ENCODE data around the gene NFAT5.

The NFAT5 gene

GRCh38 chr16:69647020-69647419, 81.3 kb downstream of the NFAT5 start:
- no peak for DNase-seq

GRCh38 chr16:69651217-69651616, 85.5 kb downstream of the NFAT5 start:
- DNase-seq: no peak

- DNase-seq: no peak
Observed at GRCh38 chr16:69654280-69654931, 88.6 kb downstream of the NFAT5 start.

GRCh38 chr16:69660166-69660565, 94.4 kb downstream of the NFAT5 start:
- no peak for DNase-seq

- no peak for DNase-seq
Observed at GRCh38 chr16:69662901-69663300, 97.1 kb downstream of the NFAT5 start.

GRCh38 chr16:69663846-69664245, 98.1 kb downstream of the NFAT5 start:
- no peak for DNase-seq

- DNase-seq: no peak
Observed at GRCh38 chr16:69669577-69669976, 103.8 kb downstream of the NFAT5 start.

- DNase-seq: no peak
Observed at GRCh38 chr16:69672315-69672997, 106.7 kb downstream of the NFAT5 start.

- DNase-seq: no peak
Observed at GRCh38 chr16:69672998-69673713, 107.4 kb downstream of the NFAT5 start.

- no peak for DNase-seq
Observed at GRCh38 chr16:69680358-69680757, 114.6 kb downstream of the NFAT5 start.

- DNase-seq: no peak
Observed at GRCh38 chr16:69688589-69688988, 122.8 kb downstream of the NFAT5 start.

- DNase-seq: no peak
Observed at GRCh38 chr16:69691980-69692911, 126.5 kb downstream of the NFAT5 start.

GRCh38 chr16:69693916-69694315, 128.2 kb downstream of the NFAT5 start:
- DNase-seq: no peak

- DNase-seq: no peak
Observed at GRCh38 chr16:69698404-69698803, 132.6 kb downstream of the NFAT5 start.

- DNase-seq: no peak
Observed at GRCh38 chr16:69699915-69700314, 134.1 kb downstream of the NFAT5 start.

GRCh38 chr16:69701452-69701851, 135.7 kb downstream of the NFAT5 start:
- no peak for DNase-seq

- DNase-seq: no peak
Observed at GRCh38 chr16:69701866-69702265, 136.1 kb downstream of the NFAT5 start.

GRCh38 chr16:69703638-69704037, 137.9 kb downstream of the NFAT5 start:
- DNase-seq: no peak

GRCh38 chr16:69706256-69706974, 140.6 kb downstream of the NFAT5 start:
- no peak for DNase-seq

- DNase-seq: no peak
Observed at GRCh38 chr16:69706975-69707340, 141.2 kb downstream of the NFAT5 start.

- DNase-seq: no peak
Observed at GRCh38 chr16:69707920-69708683, 142.3 kb downstream of the NFAT5 start.
